ENCODE measurements around the gene FAM227A.
"Not testable (repeated sequence)": the region's sequence is repeated elsewhere in the genome, so short reads cannot be mapped to it uniquely, and the experiment has no call there.

The FAM227A gene

DNA sequence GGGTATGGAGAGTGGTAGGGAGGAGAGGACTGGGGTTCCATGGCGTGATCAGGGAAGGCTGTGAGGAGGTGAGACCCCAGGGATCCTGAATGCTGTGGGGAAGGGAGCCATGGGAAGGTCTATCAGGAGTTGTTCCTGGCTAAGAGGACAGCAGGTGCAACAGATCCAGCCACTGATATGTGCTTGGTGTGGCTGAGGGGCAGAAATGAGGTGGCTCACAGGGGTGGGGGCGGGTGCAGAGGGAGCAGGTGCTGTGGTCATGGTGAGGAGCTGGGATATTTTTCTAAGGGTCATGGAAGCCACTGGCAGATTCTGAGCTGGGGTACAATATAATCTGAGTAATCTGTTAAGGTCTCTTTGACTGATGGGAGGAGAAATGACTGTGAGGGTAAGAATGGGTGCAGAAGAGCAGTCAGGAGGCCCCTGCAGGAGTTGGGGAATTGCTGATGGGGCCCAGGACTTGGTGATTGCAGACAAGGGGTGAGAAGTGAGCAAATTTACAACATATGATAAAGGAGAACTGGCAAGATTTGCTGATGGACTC lies 54.9 kb downstream of the FAM227A start:
- Histone ChIP-seq H3K79me2 (ENCODE audit: low read length) (no peaks in the 10 kb centered on the region), H3K4me2 (ENCODE audit: low read length) (no peak overlapping the region), H3K4me3 (ENCODE audit: low read length) (no peak overlapping the region), H3K36me3 (replicated peaks; ENCODE audit: low read depth, low read length) (no peaks in the 10 kb centered on the region), H4K20me1 (ENCODE audit: insufficient read depth, low read length) (no peaks in the 10 kb centered on the region), H3K9ac (ENCODE audit: low read length) (no peak overlapping the region), H3K4me1 (ENCODE audit: low read length) (no peaks in the 10 kb centered on the region), H3K9me3 (ENCODE audit: insufficient read depth, low read length) (no peaks in the 10 kb centered on the region), H2AFZ (ENCODE audit: low read depth, low read length) (no peak overlapping the region), H3K27ac (ENCODE audit: low read length) (no peak overlapping the region), H3K27me3 (ENCODE audit: low read depth, low read length) (no peaks in the 10 kb centered on the region)
- no peak for TF ChIP-seq EZH2phosphoT487 (IDR thresholded peaks at IDR 0.05; ENCODE audit: low read depth)
- TF ChIP-seq CTCF (IDR thresholded peaks at IDR 0.05; ENCODE audit: low read depth, low read length): no peak

DNA sequence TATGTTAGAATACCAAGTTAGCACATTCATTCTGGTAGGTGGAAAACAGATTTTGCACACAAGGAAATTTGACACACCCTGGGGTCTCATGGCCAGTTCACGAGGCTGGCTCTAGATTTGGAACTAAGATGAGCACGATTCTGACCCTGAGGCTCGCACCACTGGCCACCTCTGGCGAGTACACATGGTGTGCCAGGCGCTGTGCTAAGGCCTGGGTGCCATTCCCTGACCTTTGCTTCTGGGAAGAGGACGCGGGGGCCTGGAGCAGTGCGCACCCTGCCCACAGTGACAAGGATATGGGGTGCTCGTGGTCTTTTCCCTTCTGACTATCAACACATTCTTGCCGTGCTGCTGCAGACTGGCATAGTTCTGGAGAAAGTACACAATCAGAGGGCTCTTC lies 56.7 kb downstream of the FAM227A start:
- no peak overlapping the region for H3K4me2 ChIP-seq (ENCODE audit: low read length)
- no peaks in the 10 kb centered on the region for H3K36me3 ChIP-seq (replicated peaks; ENCODE audit: low read depth, low read length)
- H4K20me1 ChIP-seq (ENCODE audit: insufficient read depth, low read length): no peaks in the 10 kb centered on the region
- H3K9me3 ChIP-seq (ENCODE audit: insufficient read depth, low read length): no peaks in the 10 kb centered on the region
- no peaks in the 10 kb centered on the region for H3K27me3 ChIP-seq (ENCODE audit: low read depth, low read length)
- no peaks in the 10 kb centered on the region for H3K79me2 ChIP-seq (ENCODE audit: low read length)
- no peak overlapping the region for H3K9ac ChIP-seq (ENCODE audit: low read length)
- no peak overlapping the region for H2AFZ ChIP-seq (ENCODE audit: low read depth, low read length)
- H3K4me1 ChIP-seq (ENCODE audit: low read length): no peaks in the 10 kb centered on the region
- TF ChIP-seq EZH2phosphoT487 (IDR thresholded peaks at IDR 0.05; ENCODE audit: low read depth): no peak
- TF ChIP-seq CTCF (IDR thresholded peaks at IDR 0.05; ENCODE audit: low read depth, low read length): no peak
- no peak overlapping the region for H3K27ac ChIP-seq (ENCODE audit: low read length)
- no peak overlapping the region for H3K4me3 ChIP-seq (ENCODE audit: low read length)

DNA sequence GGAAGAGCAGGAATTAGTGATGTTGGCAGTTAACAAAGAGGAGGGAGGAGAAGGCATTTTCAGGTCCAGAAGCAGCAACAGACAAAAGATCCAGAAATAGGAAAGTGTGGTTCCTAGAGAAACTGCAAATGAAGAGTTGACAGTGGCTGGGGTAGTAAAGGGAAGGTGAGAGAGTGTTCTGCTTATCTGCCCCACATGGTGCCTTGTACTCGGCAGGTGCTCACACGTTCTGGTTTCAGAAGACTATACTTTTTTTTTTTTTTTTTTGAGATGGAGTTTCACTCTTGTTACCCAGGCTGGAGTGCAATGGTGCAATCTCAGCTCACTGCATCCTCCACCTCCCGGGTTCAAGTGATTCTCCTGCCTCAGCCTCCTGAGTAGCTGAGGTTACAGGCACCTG lies 73.3 kb downstream of the FAM227A start:
- not testable (repeated sequence) for H3K36me3 ChIP-seq (replicated peaks; ENCODE audit: low read depth, low read length); H4K20me1 ChIP-seq (ENCODE audit: insufficient read depth, low read length); H3K27ac ChIP-seq (ENCODE audit: low read length); H3K4me3 ChIP-seq (ENCODE audit: low read length); H3K9me3 ChIP-seq (ENCODE audit: insufficient read depth, low read length); H3K4me2 ChIP-seq (ENCODE audit: low read length); H3K4me1 ChIP-seq (ENCODE audit: low read length); H2AFZ ChIP-seq (ENCODE audit: low read depth, low read length); H3K9ac ChIP-seq (ENCODE audit: low read length); H3K27me3 ChIP-seq (ENCODE audit: low read depth, low read length); H3K79me2 ChIP-seq (ENCODE audit: low read length)

GRCh38 chr22:38578505-38578904 lies 77.7 kb downstream of the FAM227A start:
- TF ChIP-seq EZH2phosphoT487 (IDR thresholded peaks at IDR 0.05; ENCODE audit: low read depth): no peak
- no peak for TF ChIP-seq CTCF (IDR thresholded peaks at IDR 0.05; ENCODE audit: low read depth, low read length)
- Histone ChIP-seq H4K20me1 (ENCODE audit: insufficient read depth, low read length) (no peaks in the 10 kb centered on the region), H3K9ac (ENCODE audit: low read length) (no peak overlapping the region)

DNA sequence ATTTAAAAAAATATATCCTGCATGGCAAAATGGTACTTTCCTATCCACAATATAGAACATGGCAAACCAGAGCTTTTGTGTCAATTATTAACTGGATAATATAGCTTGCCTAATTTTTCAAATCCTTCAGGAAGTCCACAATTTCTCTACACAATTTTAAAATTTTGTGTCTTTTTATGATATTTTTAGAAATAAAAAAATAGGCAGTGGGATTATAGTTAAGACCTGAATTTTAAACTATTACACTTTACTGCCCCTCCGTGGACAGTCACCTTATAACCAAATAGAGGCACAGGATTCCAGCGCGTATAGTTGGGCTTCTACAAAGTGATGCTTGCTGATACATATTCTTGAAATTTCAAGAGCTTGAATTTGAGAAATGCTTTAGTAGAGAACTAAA lies 84.1 kb downstream of the FAM227A start:
- Histone ChIP-seq H3K4me3 (ENCODE audit: low read length) (no peak overlapping the region), H3K27ac (ENCODE audit: low read length) (no peak overlapping the region), H3K27me3 (ENCODE audit: low read depth, low read length) (peaks cover 3% of the 10 kb centered on the region; the same call in 1 of the 2 replicates), H3K79me2 (ENCODE audit: low read length) (no peaks in the 10 kb centered on the region), H3K36me3 (replicated peaks; ENCODE audit: low read depth, low read length) (no peaks in the 10 kb centered on the region), H4K20me1 (ENCODE audit: insufficient read depth, low read length) (no peaks in the 10 kb centered on the region), H3K9ac (ENCODE audit: low read length) (no peak overlapping the region), H3K4me1 (ENCODE audit: low read length) (peaks cover 10% of the 10 kb centered on the region), H3K9me3 (ENCODE audit: insufficient read depth, low read length) (no peaks in the 10 kb centered on the region), H3K4me2 (ENCODE audit: low read length) (no peak overlapping the region), H2AFZ (ENCODE audit: low read depth, low read length) (no peak overlapping the region)
- TF ChIP-seq EZH2phosphoT487 (IDR thresholded peaks at IDR 0.05; ENCODE audit: low read depth): no peak
- peak; percentile 83 for TF ChIP-seq CTCF (IDR thresholded peaks at IDR 0.05; ENCODE audit: low read depth, low read length)

More at GRCh38 chr22:38578505-38578904, 77.7 kb downstream of the FAM227A start:
- Histone ChIP-seq H2AFZ (ENCODE audit: low read depth, low read length) (no peak overlapping the region), H3K4me2 (ENCODE audit: low read length) (no peak overlapping the region), H3K27me3 (ENCODE audit: low read depth, low read length) (no peaks in the 10 kb centered on the region), H3K4me3 (ENCODE audit: low read length) (no peak overlapping the region), H3K36me3 (replicated peaks; ENCODE audit: low read depth, low read length) (no peaks in the 10 kb centered on the region), H3K79me2 (ENCODE audit: low read length) (no peaks in the 10 kb centered on the region), H3K9me3 (ENCODE audit: insufficient read depth, low read length) (no peaks in the 10 kb centered on the region), H3K4me1 (ENCODE audit: low read length) (peaks cover 2% of the 10 kb centered on the region; the same call in 1 of the 2 replicates), H3K27ac (ENCODE audit: low read length) (no peak overlapping the region)

Data from OCI-LY3 (cell line).